ENCODE results near the gene DFFB.

Gene DFFB

GRCh38 chr1:3924186-3924824, 67.0 kb downstream of the DFFB start:
- no peak overlapping the region for H3K4me3 ChIP-seq (ENCODE audit: low read depth, low read length)
- no peak for DNase-seq (ENCODE audit: low read depth)

GRCh38 chr1:3924825-3925220, 67.5 kb downstream of the DFFB start:
- DNase-seq (ENCODE audit: low read depth) = no peak
- no peak overlapping the region for H3K4me3 ChIP-seq (ENCODE audit: low read depth, low read length)
- TF ChIP-seq, protein P1, sequence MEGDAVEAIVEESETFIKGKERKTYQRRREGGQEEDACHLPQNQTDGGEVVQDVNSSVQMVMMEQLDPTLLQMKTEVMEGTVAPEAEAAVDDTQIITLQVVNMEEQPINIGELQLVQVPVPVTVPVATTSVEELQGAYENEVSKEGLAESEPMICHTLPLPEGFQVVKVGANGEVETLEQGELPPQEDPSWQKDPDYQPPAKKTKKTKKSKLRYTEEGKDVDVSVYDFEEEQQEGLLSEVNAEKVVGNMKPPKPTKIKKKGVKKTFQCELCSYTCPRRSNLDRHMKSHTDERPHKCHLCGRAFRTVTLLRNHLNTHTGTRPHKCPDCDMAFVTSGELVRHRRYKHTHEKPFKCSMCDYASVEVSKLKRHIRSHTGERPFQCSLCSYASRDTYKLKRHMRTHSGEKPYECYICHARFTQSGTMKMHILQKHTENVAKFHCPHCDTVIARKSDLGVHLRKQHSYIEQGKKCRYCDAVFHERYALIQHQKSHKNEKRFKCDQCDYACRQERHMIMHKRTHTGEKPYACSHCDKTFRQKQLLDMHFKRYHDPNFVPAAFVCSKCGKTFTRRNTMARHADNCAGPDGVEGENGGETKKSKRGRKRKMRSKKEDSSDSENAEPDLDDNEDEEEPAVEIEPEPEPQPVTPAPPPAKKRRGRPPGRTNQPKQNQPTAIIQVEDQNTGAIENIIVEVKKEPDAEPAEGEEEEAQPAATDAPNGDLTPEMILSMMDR (IDR thresholded peaks at IDR 0.05; ENCODE audit: insufficient read depth, low read depth, low read length, missing control alignments) = no peak

More at GRCh38 chr1:3924186-3924824, 67.0 kb downstream of the DFFB start:
- TF ChIP-seq, protein P1 (IDR thresholded peaks at IDR 0.05; ENCODE audit: insufficient read depth, low read depth, low read length, missing control alignments) = no peak

GRCh38 chr1:3925256-3925655, 68.0 kb downstream of the DFFB start:
- TF ChIP-seq, protein P1 (IDR thresholded peaks at IDR 0.05; ENCODE audit: insufficient read depth, low read depth, low read length, missing control alignments) = no peak
- H3K4me3 ChIP-seq (ENCODE audit: low read depth, low read length) = no peak overlapping the region
- no peak for DNase-seq (ENCODE audit: low read depth)

DNA sequence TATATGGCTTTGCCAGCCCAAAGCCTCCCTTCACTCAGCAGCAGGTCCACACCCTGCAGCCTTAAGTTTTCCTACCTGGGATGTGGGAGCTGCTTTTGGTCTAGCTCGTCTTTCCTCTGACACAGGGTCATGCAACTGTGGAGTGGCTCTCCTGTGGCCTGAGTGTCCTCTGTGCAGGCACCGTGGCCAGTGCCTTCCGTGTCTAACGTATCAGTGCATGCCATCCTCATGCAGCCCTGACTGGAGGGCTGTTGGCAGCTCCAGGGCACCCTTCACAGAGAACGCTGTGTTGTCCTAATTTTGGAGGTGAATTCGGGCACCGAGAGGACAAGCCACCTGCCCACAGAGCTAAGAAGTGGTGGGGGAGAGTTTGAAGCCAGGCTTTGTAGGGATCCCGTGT, 68.5 kb downstream of the DFFB start:
- no peak overlapping the region for H3K4me3 ChIP-seq (ENCODE audit: low read depth, low read length)
- TF ChIP-seq, protein P1 (IDR thresholded peaks at IDR 0.05; ENCODE audit: insufficient read depth, low read depth, low read length, missing control alignments) = no peak

DNA sequence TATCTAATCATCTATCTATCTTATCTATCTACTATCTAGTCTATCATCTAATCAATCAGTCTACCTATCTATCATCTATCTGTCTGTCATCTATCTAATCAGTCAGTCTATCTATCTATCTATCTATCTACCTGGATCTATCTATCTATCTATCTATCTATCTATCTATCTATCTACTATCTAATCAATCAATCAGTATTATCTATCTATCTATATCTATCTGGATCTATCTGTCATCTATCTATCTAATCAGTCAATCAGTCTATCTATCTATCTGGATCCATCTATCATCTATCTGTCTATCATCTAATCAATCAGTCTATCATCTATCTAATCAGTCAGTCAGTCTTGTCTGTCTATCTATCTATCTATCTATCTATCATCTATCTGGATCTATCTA, 69.7 kb downstream of the DFFB start:
- DNase-seq (ENCODE audit: low read depth) = no peak
- H3K4me3 ChIP-seq (ENCODE audit: low read depth, low read length) = no peak overlapping the region
- TF ChIP-seq, protein P1 (IDR thresholded peaks at IDR 0.05; ENCODE audit: insufficient read depth, low read depth, low read length, missing control alignments) = no peak

More for the DNA sequence above, 68.5 kb downstream of the DFFB start:
- DNase-seq (ENCODE audit: low read depth) = no peak

DNA sequence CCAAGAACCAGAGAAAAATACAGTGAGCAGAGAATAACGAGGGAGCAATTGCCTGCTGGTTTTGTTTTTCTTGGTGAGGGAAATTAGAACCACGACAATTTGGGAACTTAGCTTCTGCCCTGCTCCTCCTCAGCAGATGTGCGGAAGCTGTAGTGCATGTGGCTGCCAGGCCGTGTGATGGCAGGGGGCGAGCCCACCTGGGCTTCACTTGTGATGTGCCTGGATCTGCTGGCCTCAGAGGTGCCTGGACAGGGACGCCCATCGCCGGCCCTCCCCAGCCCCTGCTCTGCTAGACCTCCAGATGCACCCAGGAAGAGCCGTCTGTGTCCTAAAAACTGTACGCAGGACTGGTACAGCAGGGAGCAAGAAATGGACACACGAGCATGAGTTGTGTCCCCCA, 71.3 kb downstream of the DFFB start:
- TF ChIP-seq, protein P1 (IDR thresholded peaks at IDR 0.05; ENCODE audit: insufficient read depth, low read depth, low read length, missing control alignments) = no peak
- no peak for DNase-seq (ENCODE audit: low read depth)
- no peak overlapping the region for H3K4me3 ChIP-seq (ENCODE audit: low read depth, low read length)

DNA sequence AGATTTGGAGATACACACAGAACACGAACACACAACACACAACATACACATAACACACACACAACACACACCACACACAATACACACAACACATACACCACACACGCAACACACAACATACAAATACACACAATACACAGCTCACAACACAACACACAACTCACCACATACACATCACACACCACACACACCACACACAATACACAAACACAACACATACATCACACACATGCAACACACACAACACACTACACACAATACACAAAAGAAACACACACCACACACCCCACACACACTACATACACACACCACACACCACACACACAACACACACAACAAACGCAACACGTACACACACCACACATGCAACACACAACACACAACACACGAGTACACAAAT, 71.8 kb downstream of the DFFB start:
- no peak overlapping the region for H3K4me3 ChIP-seq (ENCODE audit: low read depth, low read length)
- no peak for DNase-seq (ENCODE audit: low read depth)
- TF ChIP-seq, protein P1 (IDR thresholded peaks at IDR 0.05; ENCODE audit: insufficient read depth, low read depth, low read length, missing control alignments) = no peak

All from GM12865 (cell line).